HG03103 (cell line): ENCODE data around the gene HAVCR2.
"Not testable (repeated sequence)": the region's sequence is repeated elsewhere in the genome, so short reads cannot be mapped to it uniquely, and the experiment has no call there.

Source experiments
- ATAC-seq: cut with Tn5 transposase; IDR thresholded peaks from one replicate; pipeline ENCODE4 v1.9.1; 2021; ENCODE audit warnings: low read depth; ENCODE audit not compliant: unreplicated experiment

The HAVCR2 gene

DNA sequence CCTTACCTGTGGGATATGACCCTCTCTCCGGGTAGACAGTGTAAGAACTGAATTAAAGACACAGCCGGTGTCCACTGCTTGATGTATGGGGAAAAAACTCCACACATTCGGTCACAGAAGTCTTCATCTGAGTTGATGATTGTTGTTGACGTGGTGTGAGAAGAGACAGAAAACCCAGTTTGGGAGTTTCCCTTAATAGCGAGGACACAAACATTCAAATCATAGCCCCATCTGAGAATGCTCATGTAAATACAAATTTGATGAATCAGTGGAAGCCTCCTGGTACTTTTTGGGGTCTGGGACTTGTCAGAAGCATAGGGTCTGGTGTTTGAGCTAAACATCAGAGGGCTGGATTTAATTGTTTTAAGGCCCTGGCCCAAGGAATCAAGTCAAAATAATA lies 60.9 kb downstream of the HAVCR2 start:
- no peak for ATAC-seq

DNA sequence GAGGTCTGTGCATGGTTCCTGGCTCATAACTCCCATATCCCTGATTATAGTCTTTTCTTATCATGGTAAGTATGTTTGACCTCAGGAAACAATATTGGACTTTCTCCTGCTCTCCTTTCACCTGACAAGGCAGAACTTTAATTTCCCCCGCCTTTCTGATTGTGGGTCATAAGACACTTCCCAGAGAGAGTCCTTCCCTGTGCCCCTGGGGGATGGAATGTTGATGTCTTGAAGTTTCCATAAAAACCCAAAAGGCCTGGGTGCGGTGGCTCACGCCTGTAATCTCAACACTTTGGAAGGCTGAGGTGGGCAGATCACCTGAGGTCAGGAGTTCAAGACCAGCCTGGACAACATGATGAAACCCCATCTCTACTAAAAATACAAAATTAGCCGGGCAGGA lies 61.8 kb downstream of the HAVCR2 start:
- not testable (repeated sequence) for ATAC-seq

DNA sequence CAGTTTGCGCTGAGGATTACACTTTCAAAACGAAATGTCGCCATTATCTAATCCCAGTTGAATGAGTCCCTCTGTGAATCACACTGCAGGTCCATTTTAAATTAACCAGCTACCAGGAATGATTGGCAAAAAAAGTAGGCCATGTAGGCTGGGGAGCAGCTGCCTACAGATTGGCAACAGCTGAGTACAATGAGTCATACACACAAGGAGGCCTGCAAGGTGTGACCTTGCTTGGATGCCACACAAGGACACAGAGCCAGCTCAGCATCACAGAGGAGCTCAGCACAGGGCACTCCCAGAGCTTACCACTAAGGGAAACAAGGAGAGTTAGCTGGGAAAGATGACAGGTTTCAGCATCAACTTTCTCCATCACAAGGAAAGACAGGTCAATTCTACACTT lies 62.8 kb downstream of the HAVCR2 start:
- ATAC-seq: no peak

DNA sequence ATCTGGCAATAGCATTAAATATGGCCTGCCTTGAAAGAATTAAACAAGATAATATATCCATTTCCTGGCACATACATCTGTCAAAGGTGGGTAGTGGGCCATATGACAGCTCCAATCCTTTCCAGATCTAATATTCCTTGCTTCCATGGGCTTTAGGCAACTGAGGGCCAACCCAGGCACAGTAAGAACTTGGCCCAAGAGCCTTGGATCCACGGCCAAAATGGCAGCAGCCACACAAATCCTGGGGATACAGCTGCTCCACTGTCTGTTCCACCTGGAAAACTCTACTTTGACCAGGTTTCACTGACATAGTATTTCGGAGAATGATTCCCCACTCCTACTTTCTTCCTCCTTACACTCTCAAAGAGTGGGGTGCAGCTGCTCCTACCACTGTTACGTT lies 63.2 kb downstream of the HAVCR2 start:
- no peak for ATAC-seq

GRCh38 chr5:157038568-157039187 lies 70.2 kb downstream of the HAVCR2 start:
- ATAC-seq: no peak
